KMS-11 (cell line): ENCODE results near the gene NLRP10.
A peak's percentile ranks its signal among the peaks of the same experiment; 100 is the strongest.
"Not testable (repeated sequence)": the region's sequence is repeated elsewhere in the genome, so short reads cannot be mapped to it uniquely, and the experiment has no call there.

Experiments
- H2AFZ ChIP-seq: fragments of 200-600 bp; sonication (generic); 2 replicates; pipeline ENCODE4 v1.6.1; 2016; ENCODE audit warnings: antibody characterized with exemption, mixed run types, low read depth
- H3K27ac ChIP-seq: fragments of 200-600 bp; sonication (generic); 2 replicates; pipeline ENCODE4 v1.6.1; 2016; ENCODE audit warnings: mild to moderate bottlenecking, mixed run types
- H3K27me3 ChIP-seq: fragments of 200-600 bp; sonication (generic); 2 replicates; pipeline ENCODE4 v1.6.1; 2017; ENCODE audit warnings: mild to moderate bottlenecking, low read depth, mixed run types, moderate library complexity; ENCODE audit not compliant: insufficient read depth
- H3K36me3 ChIP-seq: fragments of 200-600 bp; sonication (generic); 2 replicates; pipeline ENCODE4 v1.6.1; 2017; ENCODE audit warnings: mild to moderate bottlenecking, mixed run types; ENCODE audit not compliant: insufficient read depth
- H3K4me1 ChIP-seq: fragments of 200-600 bp; sonication (generic); 2 replicates; pipeline ENCODE4 v1.6.1; 2016; ENCODE audit warnings: mild to moderate bottlenecking, low read depth, mixed run types; ENCODE audit not compliant: poor library complexity, severe bottlenecking
- H3K4me2 ChIP-seq: fragments of 200-600 bp; sonication (generic); 2 replicates; pipeline ENCODE4 v1.7.0; 2016; ENCODE audit warnings: mild to moderate bottlenecking, mixed run types
- H3K4me3 ChIP-seq: fragments of 200-600 bp; sonication (generic); IDR thresholded peaks from 2 replicates; pipeline ENCODE4 v1.6.1; 2017; ENCODE audit warnings: low read depth, low read length, mixed read lengths; ENCODE audit not compliant: insufficient read depth
- H3K79me2 ChIP-seq: fragments of 200-600 bp; sonication (generic); 2 replicates; pipeline ENCODE4 v1.6.1; 2016; ENCODE audit warnings: low read depth, mixed run types; ENCODE audit not compliant: insufficient read depth
- H3K9ac ChIP-seq: fragments of 200-600 bp; sonication (generic); 2 replicates; pipeline ENCODE4 v1.6.1; 2016; ENCODE audit warnings: mild to moderate bottlenecking, mixed run types
- H4K20me1 ChIP-seq: fragments of 200-600 bp; sonication (generic); 2 replicates; pipeline ENCODE4 v1.6.1; 2016; ENCODE audit warnings: mild to moderate bottlenecking, mixed run types; ENCODE audit not compliant: insufficient read depth
- TF ChIP-seq, protein P1 (sequence below): fragments of 200-600 bp; sonication (generic); conservative IDR thresholded peaks from 2 replicates; pipeline ENCODE4 v1.6.1; 2017; ENCODE audit warnings: low read depth, mild to moderate bottlenecking, antibody characterized with exemption, low read length, moderate library complexity, mixed read lengths

The NLRP10 gene

DNA sequence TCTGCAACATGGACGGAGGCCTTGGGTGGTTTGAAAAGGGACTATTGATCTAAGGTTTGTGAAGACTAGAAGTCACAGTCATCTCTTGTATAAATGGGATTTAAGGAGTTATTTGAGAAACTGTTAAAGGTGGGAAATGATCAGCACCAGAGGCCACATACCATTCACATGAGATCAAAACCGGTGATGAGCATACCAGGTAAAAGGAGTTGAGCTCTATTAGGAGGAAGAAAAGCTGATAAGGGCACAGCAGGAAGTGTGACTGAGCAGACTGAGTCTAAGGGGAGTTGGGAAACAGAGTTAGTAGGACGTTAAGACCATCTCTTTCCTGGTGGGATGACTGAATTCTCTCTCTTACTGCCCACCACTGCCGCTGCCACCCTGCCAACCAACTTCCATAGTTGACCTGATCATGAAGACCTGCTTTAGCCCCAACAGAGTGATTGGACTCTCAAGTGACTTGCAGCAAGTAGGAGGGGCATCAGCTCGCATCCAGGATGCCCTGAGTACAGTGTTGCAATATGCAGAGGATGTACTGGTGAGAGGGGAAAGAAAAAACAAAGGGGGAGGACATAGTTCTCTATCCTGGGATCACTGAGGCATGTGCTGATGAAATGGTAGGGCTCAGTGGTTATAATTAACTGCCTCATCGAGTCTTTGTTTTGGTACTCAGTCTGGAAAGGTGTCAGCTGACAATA, 29.5 kb upstream of the NLRP10 start:
- Histone ChIP-seq H2AFZ (no peak overlapping the region), H3K27ac (no peak overlapping the region), H3K36me3 (peaks cover 5% of the 10 kb centered on the region; the same call in 1 of the 2 replicates), H4K20me1 (no peaks in the 10 kb centered on the region), H3K4me3 (no peak overlapping the region), H3K4me1 (no peaks in the 10 kb centered on the region), H3K9ac (no peak overlapping the region), H3K4me2 (no peak overlapping the region), H3K79me2 (peaks cover 15% of the 10 kb centered on the region; the same call in 1 of the 2 replicates), H3K27me3 (no peaks in the 10 kb centered on the region)
- TF ChIP-seq, protein P1, sequence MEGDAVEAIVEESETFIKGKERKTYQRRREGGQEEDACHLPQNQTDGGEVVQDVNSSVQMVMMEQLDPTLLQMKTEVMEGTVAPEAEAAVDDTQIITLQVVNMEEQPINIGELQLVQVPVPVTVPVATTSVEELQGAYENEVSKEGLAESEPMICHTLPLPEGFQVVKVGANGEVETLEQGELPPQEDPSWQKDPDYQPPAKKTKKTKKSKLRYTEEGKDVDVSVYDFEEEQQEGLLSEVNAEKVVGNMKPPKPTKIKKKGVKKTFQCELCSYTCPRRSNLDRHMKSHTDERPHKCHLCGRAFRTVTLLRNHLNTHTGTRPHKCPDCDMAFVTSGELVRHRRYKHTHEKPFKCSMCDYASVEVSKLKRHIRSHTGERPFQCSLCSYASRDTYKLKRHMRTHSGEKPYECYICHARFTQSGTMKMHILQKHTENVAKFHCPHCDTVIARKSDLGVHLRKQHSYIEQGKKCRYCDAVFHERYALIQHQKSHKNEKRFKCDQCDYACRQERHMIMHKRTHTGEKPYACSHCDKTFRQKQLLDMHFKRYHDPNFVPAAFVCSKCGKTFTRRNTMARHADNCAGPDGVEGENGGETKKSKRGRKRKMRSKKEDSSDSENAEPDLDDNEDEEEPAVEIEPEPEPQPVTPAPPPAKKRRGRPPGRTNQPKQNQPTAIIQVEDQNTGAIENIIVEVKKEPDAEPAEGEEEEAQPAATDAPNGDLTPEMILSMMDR, result no peak

DNA sequence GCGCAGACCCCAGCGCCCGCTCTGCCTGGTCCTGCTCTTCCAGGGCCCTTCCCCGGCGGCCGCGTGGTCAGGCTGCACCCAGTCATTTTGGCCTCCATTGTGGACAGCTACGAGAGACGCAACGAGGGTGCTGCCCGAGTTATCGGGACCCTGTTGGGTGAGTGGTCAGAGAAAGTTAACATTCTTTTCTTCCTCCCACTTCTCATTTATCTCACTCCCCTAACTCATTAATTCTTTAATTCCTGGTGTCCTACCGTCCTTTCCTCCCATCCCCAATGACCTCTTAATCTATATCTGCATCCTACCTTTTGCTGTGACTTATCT, 22.3 kb upstream of the NLRP10 start:
- not testable (repeated sequence) for H4K20me1 ChIP-seq, H3K4me3 ChIP-seq, H3K27me3 ChIP-seq, H3K36me3 ChIP-seq
- Histone ChIP-seq H3K79me2 (peaks cover 41% of the 10 kb centered on the region), H3K4me2 (peak overlapping the region; percentile 98), H2AFZ (peak overlapping the region; percentile 45; the same call in 1 of the 2 replicates), H3K27ac (peak overlapping the region; percentile 31; the same call in 1 of the 2 replicates), H3K9ac (peak overlapping the region; percentile 78), H3K4me1 (peaks cover 22% of the 10 kb centered on the region)

DNA sequence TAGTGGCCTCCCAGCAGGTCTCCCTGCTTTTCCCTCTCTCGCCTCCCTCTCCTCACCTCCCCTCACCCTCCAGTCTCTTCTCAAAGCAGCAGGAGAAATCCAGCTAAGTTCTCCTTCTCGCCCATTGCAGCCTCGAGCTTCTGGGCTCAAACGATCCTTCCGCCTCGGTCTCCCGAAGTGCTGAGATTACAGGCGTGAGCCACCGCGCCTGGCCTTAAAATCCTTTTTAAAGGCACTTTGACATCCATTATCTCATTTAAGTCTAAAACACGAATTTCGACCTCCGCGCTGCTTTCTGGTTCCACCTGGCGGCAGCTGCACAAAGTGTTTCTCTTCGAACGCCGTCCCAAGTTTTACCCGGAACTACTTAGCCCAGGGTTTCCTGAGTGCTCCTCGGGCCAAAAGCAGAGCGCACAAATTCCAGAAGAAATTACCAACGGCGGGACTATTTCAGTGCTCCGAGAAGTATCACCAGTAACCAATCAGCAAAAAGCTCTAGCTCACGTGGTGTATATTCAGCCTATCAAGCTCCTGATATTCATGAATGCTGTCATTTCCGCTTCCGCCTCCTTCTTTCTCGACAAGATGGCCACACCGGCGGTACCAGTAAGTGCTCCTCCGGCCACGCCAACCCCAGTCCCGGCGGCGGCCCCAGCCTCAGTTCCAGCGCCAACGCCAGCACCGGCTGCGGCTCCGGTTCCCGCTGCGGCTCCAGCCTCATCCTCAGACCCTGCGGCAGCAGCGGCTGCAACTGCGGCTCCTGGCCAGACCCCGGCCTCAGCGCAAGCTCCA, 21.7 kb upstream of the NLRP10 start, which contains the start of gene EIF3F:
Gene EIF3F (plus strand): TSS at position 570 of the 792 bp plus-strand sequence. CDS start 16 bp downstream, at position 586.
- H3K4me2 ChIP-seq, result peak within 1 kb of the TSS; percentile 98
- H3K79me2 ChIP-seq, result peaks cover 41% of the 10 kb centered on the region
- peaks cover 22% of the 10 kb centered on the region for H3K4me1 ChIP-seq
- no peaks in the 10 kb centered on the region for H4K20me1 ChIP-seq
- H2AFZ ChIP-seq, result peak within 1 kb of the TSS; percentile 94
- no peak within 1 kb of the TSS for H3K4me3 ChIP-seq
- H3K27ac ChIP-seq, result peak within 1 kb of the TSS; percentile 42; the same call in 1 of the 2 replicates
- TF ChIP-seq, protein P1, result peak; percentile 77
- no peaks in the 10 kb centered on the region; the same call in 1 of the 2 replicates for H3K36me3 ChIP-seq
- H3K27me3 ChIP-seq, result no peaks in the 10 kb centered on the region
- H3K9ac ChIP-seq, result peak within 1 kb of the TSS; percentile 78

DNA sequence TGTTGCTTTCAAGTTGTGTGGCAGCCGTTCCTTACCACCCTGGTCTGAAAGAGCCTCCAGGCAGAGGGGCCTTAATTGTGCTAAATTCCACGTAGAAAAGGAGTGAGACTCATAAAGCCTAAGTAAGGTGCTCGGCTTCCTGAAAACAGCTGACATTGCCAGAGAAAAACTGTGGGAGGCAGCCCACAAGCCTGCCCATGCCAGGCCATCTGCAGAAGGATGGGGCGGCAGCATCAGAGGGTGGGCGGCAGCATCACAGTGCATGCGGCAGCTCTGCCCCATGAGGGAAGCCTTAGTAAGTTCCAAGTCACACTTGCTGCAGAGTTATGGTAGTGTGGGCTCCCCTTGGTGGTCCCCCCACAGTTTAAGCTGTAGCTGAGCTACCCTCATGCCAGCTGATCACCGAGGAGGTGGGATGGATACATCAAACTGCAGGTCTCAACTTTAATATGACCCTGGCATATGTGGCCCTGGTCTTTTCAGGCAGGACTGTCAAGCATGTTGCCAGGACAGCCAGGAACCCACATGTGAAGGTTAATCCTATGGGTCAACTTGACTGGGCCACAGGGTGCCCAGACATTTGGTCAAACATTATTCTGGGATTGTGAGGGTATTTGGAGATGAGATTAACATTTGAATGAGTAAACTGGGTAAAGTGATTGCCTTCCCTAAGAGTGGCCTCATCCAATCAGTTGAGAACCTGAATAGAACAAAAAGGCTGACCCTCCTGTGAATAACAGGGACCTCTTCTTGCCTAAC, 18.8 kb upstream of the NLRP10 start:
- no peak overlapping the region for H3K4me3 ChIP-seq
- no peak overlapping the region for H3K27ac ChIP-seq
- peaks cover 17% of the 10 kb centered on the region for H3K4me1 ChIP-seq
- H2AFZ ChIP-seq, result no peak overlapping the region
- no peaks in the 10 kb centered on the region for H4K20me1 ChIP-seq
- peaks cover 19% of the 10 kb centered on the region for H3K79me2 ChIP-seq
- no peaks in the 10 kb centered on the region for H3K27me3 ChIP-seq
- TF ChIP-seq, protein P1, result no peak
- no peak overlapping the region for H3K9ac ChIP-seq
- H3K4me2 ChIP-seq, result no peak overlapping the region
- no peaks in the 10 kb centered on the region for H3K36me3 ChIP-seq
